ENCODE measurements around the gene AP3B1.

The AP3B1 gene

DNA sequence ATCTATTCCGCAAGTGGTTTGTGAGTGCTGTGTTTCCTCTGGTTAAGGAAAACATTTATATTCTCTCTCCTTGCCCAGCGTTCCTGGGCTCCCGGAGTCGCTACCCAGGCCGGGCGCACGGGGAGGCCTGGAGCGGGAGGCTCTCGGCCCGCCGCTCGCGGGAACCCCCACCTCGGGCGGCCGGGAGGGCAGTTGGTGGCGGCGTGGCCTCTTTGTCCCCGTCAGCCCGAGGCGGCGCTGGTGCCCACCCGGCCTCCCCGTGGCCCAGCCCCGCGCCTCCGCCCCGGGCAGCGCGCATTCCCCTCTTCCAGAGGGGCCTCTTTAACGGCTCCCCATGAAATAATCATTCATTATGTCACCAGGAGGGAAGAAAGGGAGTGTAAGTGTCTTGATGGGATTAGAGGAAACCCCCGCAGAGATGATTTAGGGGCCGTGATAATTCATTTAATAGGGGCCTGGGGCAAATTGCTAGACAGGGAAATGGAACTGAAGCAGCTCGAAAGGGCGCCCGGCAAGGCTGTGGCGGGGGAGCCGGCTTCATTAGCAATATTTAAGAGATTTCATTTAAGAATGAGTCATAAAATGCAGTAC, 336.5 kb downstream of the AP3B1 start:
- DNase-seq: no peak

DNA sequence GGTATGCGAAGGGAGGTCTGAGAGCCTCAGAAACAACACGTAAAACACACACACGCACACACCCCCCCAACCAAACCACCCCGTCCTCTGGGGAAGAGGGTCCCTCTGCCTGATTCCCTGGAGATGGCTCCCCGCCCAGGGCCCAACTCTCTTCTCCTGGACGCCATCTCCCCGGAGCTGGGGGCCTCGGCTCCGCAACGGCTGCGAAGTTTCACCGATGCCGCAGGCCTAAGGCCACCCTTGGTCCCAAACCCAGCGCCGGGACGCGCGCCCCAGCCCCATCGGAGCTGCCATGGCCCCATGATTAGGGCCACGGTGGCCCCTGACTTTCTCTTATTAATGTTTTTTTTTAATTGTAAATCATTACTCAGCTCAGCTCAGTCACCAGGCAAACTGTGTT, 337.0 kb downstream of the AP3B1 start:
- no peak for DNase-seq

DNA sequence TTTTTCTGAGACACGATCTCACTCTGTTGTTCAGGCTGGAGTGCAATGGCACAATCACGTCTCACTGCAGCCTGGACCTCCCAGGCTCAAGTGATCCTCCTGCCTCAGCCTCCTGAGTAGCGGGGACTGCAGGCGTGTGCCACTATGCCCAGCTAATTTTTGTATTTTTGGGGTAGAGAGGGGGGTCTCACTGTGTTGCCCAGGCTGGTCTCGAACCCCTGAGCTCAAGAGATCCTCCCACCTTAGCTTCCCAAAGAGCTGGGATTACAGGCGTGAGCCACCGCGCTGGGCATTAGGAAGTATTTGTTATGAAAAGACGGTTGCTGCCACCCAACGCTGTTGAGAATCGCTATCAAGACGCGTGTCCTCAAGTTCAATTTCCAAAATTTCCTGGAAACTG, 337.4 kb downstream of the AP3B1 start:
- DNase-seq: no peak

DNA sequence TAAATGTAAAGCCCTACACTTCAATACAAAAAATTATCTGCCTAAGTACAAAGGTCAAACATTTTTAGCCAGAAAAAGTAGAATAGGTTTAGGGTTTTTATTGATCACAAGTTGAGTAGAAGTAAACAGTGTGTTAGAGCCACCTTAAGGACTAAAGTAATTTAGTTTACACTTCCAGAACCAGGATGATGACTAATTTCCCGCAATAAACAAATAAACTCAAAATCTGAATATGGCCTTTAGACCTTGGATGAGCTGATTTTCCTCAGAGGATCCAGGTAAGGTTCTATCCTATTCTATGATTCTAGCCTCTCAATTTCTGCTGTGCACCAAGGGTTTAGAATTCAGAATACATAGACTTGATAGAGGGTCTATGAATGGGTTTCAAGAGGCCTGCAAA, 338.9 kb downstream of the AP3B1 start:
- DNase-seq: no peak

- DNase-seq: no peak
These were observed 341.1 kb downstream of the AP3B1 start for GRCh38 chr5:77953374-77953773.

- no peak for DNase-seq
These were observed 341.8 kb downstream of the AP3B1 start for GRCh38 chr5:77952636-77953212.
